H9 (cell line): ENCODE measurements around the gene FEV. TPM values are rescaled to one million over a fixed set of nuclear protein-coding genes. Genes with fewer than 3 reads are reported as not detected.

Experiments used
- DNase-seq: peaks from one replicate; pipeline ENCODE4 v3.0.0-alpha.2; 2017
- H2AFZ ChIP-seq: one replicate; pipeline ENCODE4 v1.6.1; 2013; ENCODE audit warnings: mild to moderate bottlenecking, low read length, control low read depth, moderate library complexity
- H2AK5ac ChIP-seq: 2 replicates; pipeline ENCODE4 v1.6.1; 2013; ENCODE audit warnings: low read length, control low read depth, mixed read lengths; ENCODE audit not compliant: insufficient read length
- H2BK120ac ChIP-seq: one replicate; pipeline ENCODE4 v1.6.1; 2013; ENCODE audit warnings: low read depth, mild to moderate bottlenecking, low read length, control low read depth, inconsistent platforms; ENCODE audit not compliant: poor library complexity, severe bottlenecking
- H2BK12ac ChIP-seq: 2 replicates; pipeline ENCODE4 v1.6.1; 2013; ENCODE audit warnings: low read length, control low read depth, mixed read lengths, low read depth; ENCODE audit not compliant: insufficient read length
- H2BK15ac ChIP-seq: 2 replicates; pipeline ENCODE4 v1.6.1; 2013; ENCODE audit warnings: low read depth, low read length, control low read depth
- H2BK20ac ChIP-seq: one replicate; pipeline ENCODE4 v1.6.1; 2013; ENCODE audit warnings: low read depth, mild to moderate bottlenecking, low read length, control low read depth, inconsistent platforms; ENCODE audit not compliant: poor library complexity, severe bottlenecking
- H2BK5ac ChIP-seq: 2 replicates; pipeline ENCODE4 v1.6.1; 2013; ENCODE audit warnings: low read length, control low read depth, mixed read lengths; ENCODE audit not compliant: insufficient read length
- H3K14ac ChIP-seq: 2 replicates; pipeline ENCODE4 v1.6.1; 2013; ENCODE audit warnings: low read length, control low read depth; ENCODE audit not compliant: insufficient read depth
- H3K18ac ChIP-seq: 2 replicates; pipeline ENCODE4 v1.6.1; 2013; ENCODE audit warnings: low read depth, mild to moderate bottlenecking, mixed read lengths, low read length, control low read depth; ENCODE audit not compliant: insufficient read length
- H3K23ac ChIP-seq: 2 replicates; pipeline ENCODE4 v1.6.1; 2013; ENCODE audit warnings: low read length, control low read depth, mixed read lengths, low read depth; ENCODE audit not compliant: insufficient read length
- H3K23me2 ChIP-seq: 2 replicates; pipeline ENCODE4 v1.6.1; 2013; ENCODE audit warnings: low read depth, mild to moderate bottlenecking, mixed read lengths, low read length, control low read depth; ENCODE audit not compliant: insufficient read length, poor library complexity, severe bottlenecking
- H3K27ac ChIP-seq: 2 replicates; pipeline ENCODE4 v1.5.1; 2013; ENCODE audit warnings: low read length, control low read depth, mixed read lengths, low read depth; ENCODE audit not compliant: insufficient read length
- H3K27me3 ChIP-seq: 2 replicates; pipeline ENCODE4 v1.6.1; 2013; ENCODE audit warnings: low read length, control low read depth, inconsistent platforms; ENCODE audit not compliant: insufficient read depth
- H3K4ac ChIP-seq: 2 replicates; pipeline ENCODE4 v1.6.1; 2013; ENCODE audit warnings: low read depth, mild to moderate bottlenecking, control low read depth, inconsistent platforms, low read length, moderate library complexity
- H3K4me1 ChIP-seq: 2 replicates; pipeline ENCODE4 v1.6.1; 2013; ENCODE audit warnings: low read length, control low read depth, inconsistent platforms; ENCODE audit not compliant: insufficient read depth
- H3K4me2 ChIP-seq: 2 replicates; pipeline ENCODE4 v1.6.1; 2013; ENCODE audit warnings: low read length, control low read depth, mixed read lengths; ENCODE audit not compliant: insufficient read length, insufficient read depth
- H3K56ac ChIP-seq: 2 replicates; pipeline ENCODE4 v1.6.1; 2013; ENCODE audit warnings: low read depth, mild to moderate bottlenecking, mixed read lengths, low read length, control low read depth; ENCODE audit not compliant: insufficient read length
- H3K79me1 ChIP-seq: 2 replicates; pipeline ENCODE4 v1.6.1; 2013; ENCODE audit warnings: low read depth, mild to moderate bottlenecking, moderate library complexity, low read length, control low read depth, inconsistent platforms; ENCODE audit not compliant: insufficient read depth, poor library complexity, severe bottlenecking
- H3K79me2 ChIP-seq: 2 replicates; pipeline ENCODE4 v1.6.1; 2013; ENCODE audit warnings: low read length, control low read depth, inconsistent platforms; ENCODE audit not compliant: insufficient read depth
- H3K9ac ChIP-seq: 2 replicates; pipeline ENCODE4 v1.6.1; 2013; ENCODE audit warnings: low read length, control low read depth, mixed read lengths; ENCODE audit not compliant: insufficient read length; ENCODE audit errors: extremely low read depth
- H3K9me3 ChIP-seq: one replicate; pipeline ENCODE4 v1.6.1; 2013; ENCODE audit warnings: low read depth, low read length, inconsistent platforms; ENCODE audit not compliant: control insufficient read depth
- H3T11ph ChIP-seq: one replicate; pipeline ENCODE4 v1.6.1; 2013; ENCODE audit warnings: mild to moderate bottlenecking, low read length, control low read depth, inconsistent platforms
- H4K20me1 ChIP-seq: one replicate; pipeline ENCODE4 v1.6.1; 2013; ENCODE audit not compliant: control insufficient read depth, insufficient read length, insufficient read depth
- H4K5ac ChIP-seq: 2 replicates; pipeline ENCODE4 v1.6.1; 2013; ENCODE audit warnings: low read depth, mild to moderate bottlenecking, mixed read lengths, low read length, control low read depth; ENCODE audit not compliant: insufficient read length
- H4K8ac ChIP-seq: replicated peaks from 2 replicates; pipeline ENCODE4 v1.6.1; 2013; ENCODE audit warnings: low read length, control low read depth, mixed read lengths, low read depth; ENCODE audit not compliant: insufficient read length
- H4K91ac ChIP-seq: 2 replicates; pipeline ENCODE4 v1.6.1; 2013; ENCODE audit warnings: low read depth, mild to moderate bottlenecking, moderate library complexity, mixed read lengths, low read length, control low read depth; ENCODE audit not compliant: insufficient read length
- H3K27ac Mint-ChIP-seq, 3 experiments: 2 replicates in 2 of 3; 3 replicates in 1 of 3; pipeline ENCODE4 v1.8.0; 2020 to 2021; ENCODE audit warnings: mixed read lengths in 3 of 3, mild to moderate bottlenecking in 1 of 3, moderate library complexity in 1 of 3
- H3K27me3 Mint-ChIP-seq: 2 replicates; pipeline ENCODE4 v1.8.0; 2021; ENCODE audit warnings: low read depth, mild to moderate bottlenecking, moderate library complexity, mixed read lengths
- H3K36me3 Mint-ChIP-seq, 3 experiments: 2 replicates in 2 of 3; 3 replicates in 1 of 3; pipeline ENCODE4 v1.8.0; 2020 to 2021; ENCODE audit warnings: low read depth in 3 of 3, mixed read lengths in 3 of 3; ENCODE audit not compliant: insufficient read depth in 1 of 3
- H3K4me1 Mint-ChIP-seq, 2 experiments: 2 replicates each; pipeline ENCODE4 v1.8.0; 2020; ENCODE audit warnings: mixed read lengths in 2 of 2
- H3K4me3 Mint-ChIP-seq, 2 experiments: 2 replicates in 1 of 2; 3 replicates in 1 of 2; pipeline ENCODE4 v1.8.0; 2020 to 2021; ENCODE audit warnings: mild to moderate bottlenecking in 2 of 2, mixed read lengths in 2 of 2, moderate library complexity in 1 of 2
- H3K9me3 Mint-ChIP-seq, 2 experiments: 2 replicates in 1 of 2; 3 replicates in 1 of 2; pipeline ENCODE4 v1.8.0; 2020; ENCODE audit warnings: mild to moderate bottlenecking in 2 of 2, mixed read lengths in 2 of 2, moderate library complexity in 1 of 2
- WGBS: extraction: QIAGEN DNeasy Blood & Tissue Kit; methylation state at CpG from one replicate; pipeline ENCODE4 v1.1.7; 2013; ENCODE audit warnings: missing lambda C conversion rate, low lambda C conversion rate, mixed read lengths; ENCODE audit not compliant: insufficient read length; ENCODE audit errors: extremely low coverage; 5-methylcytosine and 5-hydroxymethylcytosine counted together
- total RNA-seq: library from RNA; stranded (reverse); gene quantifications from 2 replicates; pipeline ENCODE4 v1.2.1, GENCODE V29; 2021
- TF ChIP-seq, protein P1 (sequence below): fragments of 200-600 bp; sonication (generic); conservative IDR thresholded peaks from 3 replicates; pipeline ENCODE4 v1.8.0; 2021; ENCODE audit warnings: antibody characterized with exemption, mild to moderate bottlenecking

Gene FEV
- total RNA-seq, 1 experiment from 2014 or later = not detected

DNA sequence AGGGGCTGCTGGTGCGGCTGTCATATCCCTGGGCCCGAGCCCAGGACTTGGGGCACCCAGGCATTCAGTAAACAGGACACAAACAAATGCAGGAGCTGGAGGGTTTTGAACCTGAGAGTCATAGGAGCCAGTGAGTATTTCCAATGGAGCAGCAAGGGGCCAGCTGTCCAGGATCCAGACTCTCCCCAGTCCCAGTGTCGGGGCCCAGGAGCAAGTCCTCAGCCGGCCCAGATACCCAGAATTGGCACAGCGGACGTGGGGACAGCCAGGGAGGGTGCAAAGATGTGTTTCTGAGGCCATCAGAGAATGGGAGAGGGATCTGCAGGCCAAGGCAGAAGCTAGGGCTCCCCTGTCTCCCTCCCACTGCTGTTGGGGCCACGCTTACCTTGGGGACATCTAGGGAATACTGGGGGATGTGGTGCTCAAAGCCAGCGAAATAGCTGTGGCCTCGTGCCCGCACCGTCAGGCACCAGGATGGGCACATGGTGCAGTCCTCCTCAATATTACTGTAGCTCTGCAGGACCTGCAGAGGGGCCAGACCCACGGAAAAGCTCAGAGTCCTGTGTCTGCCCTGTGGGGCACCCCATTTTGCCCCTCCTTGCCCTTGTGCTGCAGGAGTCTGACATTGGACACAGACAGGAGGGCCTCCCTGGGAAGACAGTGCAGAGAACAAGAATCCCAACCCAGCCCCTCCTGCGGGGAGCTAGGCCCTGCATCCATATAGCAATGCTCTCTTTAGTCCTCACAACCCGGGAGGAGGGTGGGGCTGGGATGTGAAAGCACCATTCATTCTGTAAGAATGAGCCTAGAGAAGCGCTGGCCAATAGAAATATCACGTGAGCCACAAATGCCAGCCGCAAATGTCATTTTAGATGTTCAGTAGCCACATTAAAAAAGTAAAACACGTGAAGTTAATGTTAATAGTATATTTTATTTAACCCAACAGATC, 40.9 kb upstream of the FEV start:
- Histone ChIP-seq H2BK12ac (no peak overlapping the region), H2BK15ac (no peak overlapping the region), H3T11ph (no peak overlapping the region), H3K18ac (no peak overlapping the region), H3K79me2 (no peaks in the 10 kb centered on the region), H3K56ac (no peak overlapping the region), H2BK5ac (no peak overlapping the region), H2AK5ac (no peak overlapping the region), H3K4me2 (no peak overlapping the region), H2AFZ (no peak overlapping the region), H3K4me1 (no peaks in the 10 kb centered on the region), H3K27me3 (no peaks in the 10 kb centered on the region), H3K14ac (no peak overlapping the region), H3K23me2 (no peaks in the 10 kb centered on the region), H3K9ac (no peak overlapping the region), H4K5ac (no peak overlapping the region), H4K20me1 (no peaks in the 10 kb centered on the region), H3K23ac (no peak overlapping the region), H3K9me3 (no peaks in the 10 kb centered on the region), H2BK120ac (no peak overlapping the region), H4K8ac (no peak overlapping the region), H3K27ac (no peak overlapping the region), H3K79me1 (no peaks in the 10 kb centered on the region), H4K91ac (no peak overlapping the region), H2BK20ac (no peak overlapping the region), H3K4ac (no peak overlapping the region)
- no peaks in the 10 kb centered on the region for H3K9me3 Mint-ChIP-seq
- DNase-seq = no peak
- TF ChIP-seq, protein P1, sequence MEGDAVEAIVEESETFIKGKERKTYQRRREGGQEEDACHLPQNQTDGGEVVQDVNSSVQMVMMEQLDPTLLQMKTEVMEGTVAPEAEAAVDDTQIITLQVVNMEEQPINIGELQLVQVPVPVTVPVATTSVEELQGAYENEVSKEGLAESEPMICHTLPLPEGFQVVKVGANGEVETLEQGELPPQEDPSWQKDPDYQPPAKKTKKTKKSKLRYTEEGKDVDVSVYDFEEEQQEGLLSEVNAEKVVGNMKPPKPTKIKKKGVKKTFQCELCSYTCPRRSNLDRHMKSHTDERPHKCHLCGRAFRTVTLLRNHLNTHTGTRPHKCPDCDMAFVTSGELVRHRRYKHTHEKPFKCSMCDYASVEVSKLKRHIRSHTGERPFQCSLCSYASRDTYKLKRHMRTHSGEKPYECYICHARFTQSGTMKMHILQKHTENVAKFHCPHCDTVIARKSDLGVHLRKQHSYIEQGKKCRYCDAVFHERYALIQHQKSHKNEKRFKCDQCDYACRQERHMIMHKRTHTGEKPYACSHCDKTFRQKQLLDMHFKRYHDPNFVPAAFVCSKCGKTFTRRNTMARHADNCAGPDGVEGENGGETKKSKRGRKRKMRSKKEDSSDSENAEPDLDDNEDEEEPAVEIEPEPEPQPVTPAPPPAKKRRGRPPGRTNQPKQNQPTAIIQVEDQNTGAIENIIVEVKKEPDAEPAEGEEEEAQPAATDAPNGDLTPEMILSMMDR = no peak
- no peak overlapping the region for H3K27ac Mint-ChIP-seq
- no peak overlapping the region for H3K4me3 Mint-ChIP-seq
- no CpG with 5 or more reads among the region's 18 CpGs for WGBS
- H3K36me3 Mint-ChIP-seq = no peaks in the 10 kb centered on the region
- H3K27me3 Mint-ChIP-seq = peaks cover 14% of the 10 kb centered on the region
- H3K4me1 Mint-ChIP-seq = peaks cover 10 to 11% of the 10 kb centered on the region in 2 experiments
